ENCODE results near the gene ZFAND5.

DNA sequence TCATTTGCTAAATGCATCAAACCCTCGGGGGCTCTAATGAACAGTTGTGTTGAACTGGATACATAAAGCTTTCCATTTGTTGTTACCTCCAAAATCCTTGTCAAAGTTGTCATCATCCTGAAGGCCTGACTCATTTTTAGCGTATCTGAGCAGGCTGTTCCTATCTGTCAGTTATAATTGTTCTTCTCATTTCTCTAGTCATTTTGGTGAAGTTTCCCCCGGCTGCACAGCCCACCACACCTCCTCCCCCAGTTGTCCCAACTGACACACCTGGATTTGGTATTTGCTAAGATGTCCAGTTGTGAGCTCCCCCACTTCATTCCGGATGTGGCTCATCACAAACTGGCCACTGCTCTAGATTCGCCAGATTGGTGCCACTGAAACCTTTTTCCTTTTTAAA is 27.7 kb downstream of the ZFAND5 start:
- TF ChIP-seq POLR2AphosphoS5 (IDR thresholded peaks at IDR 0.05) (no peak), RAD21 (conservative IDR thresholded peaks at IDR 0.05) (no peak), EZH2 (IDR thresholded peaks at IDR 0.05; ENCODE audit: borderline replicate concordance, insufficient read depth, low read length, poor library complexity, severe bottlenecking) (no peak)
- TF ChIP-seq, protein P1, sequence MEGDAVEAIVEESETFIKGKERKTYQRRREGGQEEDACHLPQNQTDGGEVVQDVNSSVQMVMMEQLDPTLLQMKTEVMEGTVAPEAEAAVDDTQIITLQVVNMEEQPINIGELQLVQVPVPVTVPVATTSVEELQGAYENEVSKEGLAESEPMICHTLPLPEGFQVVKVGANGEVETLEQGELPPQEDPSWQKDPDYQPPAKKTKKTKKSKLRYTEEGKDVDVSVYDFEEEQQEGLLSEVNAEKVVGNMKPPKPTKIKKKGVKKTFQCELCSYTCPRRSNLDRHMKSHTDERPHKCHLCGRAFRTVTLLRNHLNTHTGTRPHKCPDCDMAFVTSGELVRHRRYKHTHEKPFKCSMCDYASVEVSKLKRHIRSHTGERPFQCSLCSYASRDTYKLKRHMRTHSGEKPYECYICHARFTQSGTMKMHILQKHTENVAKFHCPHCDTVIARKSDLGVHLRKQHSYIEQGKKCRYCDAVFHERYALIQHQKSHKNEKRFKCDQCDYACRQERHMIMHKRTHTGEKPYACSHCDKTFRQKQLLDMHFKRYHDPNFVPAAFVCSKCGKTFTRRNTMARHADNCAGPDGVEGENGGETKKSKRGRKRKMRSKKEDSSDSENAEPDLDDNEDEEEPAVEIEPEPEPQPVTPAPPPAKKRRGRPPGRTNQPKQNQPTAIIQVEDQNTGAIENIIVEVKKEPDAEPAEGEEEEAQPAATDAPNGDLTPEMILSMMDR (IDR thresholded peaks at IDR 0.05; ENCODE audit: poor library complexity, severe bottlenecking) = no peak

All from neural cell (in vitro differentiated cells).